PFSK-1 (cell line): ENCODE measurements around the gene SPG11.

Experiments used
- FOXP2 ChIP-seq: optimal IDR thresholded peaks from 2 replicates; pipeline ENCODE3; 2011; ENCODE audit warnings: borderline replicate concordance, control low read depth, inconsistent platforms; ENCODE audit not compliant: insufficient read depth; ENCODE audit errors: extremely low read length, extremely low read depth
- POLR2AphosphoS5 ChIP-seq: IDR thresholded peaks from 2 replicates; pipeline ENCODE4 v1.6.1; 2012; ENCODE audit warnings: low read depth, mild to moderate bottlenecking, control low read depth, low read length, moderate library complexity
- SIN3A ChIP-seq: IDR thresholded peaks from 2 replicates; pipeline ENCODE4 v1.6.1; 2012; ENCODE audit warnings: mild to moderate bottlenecking, low read length, moderate library complexity, borderline replicate concordance; ENCODE audit not compliant: insufficient read depth
- TAF1 ChIP-seq: IDR thresholded peaks from 2 replicates; pipeline ENCODE4 v1.6.1; 2012; ENCODE audit warnings: low read length, control low read depth, borderline replicate concordance; ENCODE audit not compliant: insufficient read depth
- TF ChIP-seq, protein P1 (sequence below), 2 experiments: IDR thresholded peaks; 2 replicates each; pipeline versions ENCODE4 v1.6.1 to v1.8.0; 2011 to 2012; ENCODE audit warnings: low read depth in 2 of 2, low read length in 2 of 2, control low read depth in 1 of 2, inconsistent platforms in 1 of 2, mild to moderate bottlenecking in 1 of 2, moderate library complexity in 1 of 2; ENCODE audit not compliant: insufficient read depth in 1 of 2

Gene SPG11

DNA sequence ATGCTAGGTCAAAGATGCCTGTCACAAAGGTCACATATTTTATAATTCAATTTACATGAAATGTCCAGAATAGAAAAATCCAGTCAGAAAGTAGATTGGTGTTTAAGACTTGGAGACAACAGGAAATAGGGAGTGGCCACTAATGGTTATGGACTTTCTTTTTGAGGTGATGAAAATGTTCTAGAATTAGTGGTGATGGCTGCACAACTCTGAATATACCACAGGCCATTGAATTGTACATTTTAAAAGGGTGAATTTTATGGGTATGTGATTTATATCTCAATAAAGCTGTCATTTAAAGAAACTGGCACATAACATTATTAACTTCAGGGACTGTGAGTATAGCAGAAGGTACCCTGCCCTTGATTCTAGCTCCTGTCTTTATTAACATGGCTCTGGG is 15.8 kb downstream of the SPG11 start:
- TF ChIP-seq TAF1 (no peak), FOXP2 (no peak), SIN3A (no peak), POLR2AphosphoS5 (no peak)
- TF ChIP-seq, protein P1, sequence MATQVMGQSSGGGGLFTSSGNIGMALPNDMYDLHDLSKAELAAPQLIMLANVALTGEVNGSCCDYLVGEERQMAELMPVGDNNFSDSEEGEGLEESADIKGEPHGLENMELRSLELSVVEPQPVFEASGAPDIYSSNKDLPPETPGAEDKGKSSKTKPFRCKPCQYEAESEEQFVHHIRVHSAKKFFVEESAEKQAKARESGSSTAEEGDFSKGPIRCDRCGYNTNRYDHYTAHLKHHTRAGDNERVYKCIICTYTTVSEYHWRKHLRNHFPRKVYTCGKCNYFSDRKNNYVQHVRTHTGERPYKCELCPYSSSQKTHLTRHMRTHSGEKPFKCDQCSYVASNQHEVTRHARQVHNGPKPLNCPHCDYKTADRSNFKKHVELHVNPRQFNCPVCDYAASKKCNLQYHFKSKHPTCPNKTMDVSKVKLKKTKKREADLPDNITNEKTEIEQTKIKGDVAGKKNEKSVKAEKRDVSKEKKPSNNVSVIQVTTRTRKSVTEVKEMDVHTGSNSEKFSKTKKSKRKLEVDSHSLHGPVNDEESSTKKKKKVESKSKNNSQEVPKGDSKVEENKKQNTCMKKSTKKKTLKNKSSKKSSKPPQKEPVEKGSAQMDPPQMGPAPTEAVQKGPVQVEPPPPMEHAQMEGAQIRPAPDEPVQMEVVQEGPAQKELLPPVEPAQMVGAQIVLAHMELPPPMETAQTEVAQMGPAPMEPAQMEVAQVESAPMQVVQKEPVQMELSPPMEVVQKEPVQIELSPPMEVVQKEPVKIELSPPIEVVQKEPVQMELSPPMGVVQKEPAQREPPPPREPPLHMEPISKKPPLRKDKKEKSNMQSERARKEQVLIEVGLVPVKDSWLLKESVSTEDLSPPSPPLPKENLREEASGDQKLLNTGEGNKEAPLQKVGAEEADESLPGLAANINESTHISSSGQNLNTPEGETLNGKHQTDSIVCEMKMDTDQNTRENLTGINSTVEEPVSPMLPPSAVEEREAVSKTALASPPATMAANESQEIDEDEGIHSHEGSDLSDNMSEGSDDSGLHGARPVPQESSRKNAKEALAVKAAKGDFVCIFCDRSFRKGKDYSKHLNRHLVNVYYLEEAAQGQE (IDR thresholded peaks at IDR 0.05; ENCODE audit: insufficient read depth in 1 of 2, low read depth in 2 of 2, low read length in 2 of 2), result no peak

DNA sequence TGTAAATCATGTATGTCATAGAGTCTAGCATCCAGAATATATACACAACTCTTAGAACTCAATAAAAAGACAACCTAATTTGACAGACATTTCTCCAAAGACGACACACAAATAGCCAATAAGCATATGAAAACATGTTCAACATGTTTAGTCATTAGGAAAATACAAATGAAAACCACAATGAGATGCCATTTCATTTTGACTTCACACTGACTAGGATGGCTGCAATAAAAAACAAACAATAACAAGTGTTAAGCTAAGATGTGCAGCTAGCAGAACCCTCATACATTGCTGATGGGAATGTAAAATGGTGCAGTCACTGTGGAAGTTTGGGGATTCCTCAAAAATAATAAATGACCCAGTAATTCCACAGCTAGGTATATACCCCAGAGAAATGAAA is 16.4 kb downstream of the SPG11 start:
- TF ChIP-seq FOXP2 (no peak), TAF1 (no peak), POLR2AphosphoS5 (no peak), SIN3A (no peak)
- TF ChIP-seq, protein P1 (IDR thresholded peaks at IDR 0.05; ENCODE audit: insufficient read depth in 1 of 2, low read depth in 2 of 2, low read length in 2 of 2), result no peak

DNA sequence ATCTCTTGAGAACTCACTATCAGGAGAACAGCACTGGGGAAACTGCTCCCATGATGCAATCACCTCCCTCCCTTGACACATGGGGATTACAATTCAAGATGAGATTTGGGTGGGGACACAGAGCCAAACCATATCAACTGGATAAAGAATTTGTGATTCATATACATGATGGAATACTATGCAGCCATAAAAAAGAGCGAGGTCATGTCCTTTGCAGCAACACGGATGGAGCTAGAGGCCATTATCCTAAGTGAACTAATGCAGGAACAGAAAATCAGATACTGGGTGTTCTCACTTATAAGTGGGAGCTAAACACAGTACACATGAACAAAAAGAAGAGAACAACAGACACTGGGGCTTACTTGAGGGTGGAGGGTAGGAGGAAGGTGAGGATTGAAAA is 17.0 kb downstream of the SPG11 start:
- TF ChIP-seq, protein P1 (IDR thresholded peaks at IDR 0.05; ENCODE audit: insufficient read depth in 1 of 2, low read depth in 2 of 2, low read length in 2 of 2), result no peak
- TF ChIP-seq TAF1, result no peak
- no peak for TF ChIP-seq POLR2AphosphoS5
- no peak for TF ChIP-seq FOXP2
- TF ChIP-seq SIN3A, result no peak

DNA sequence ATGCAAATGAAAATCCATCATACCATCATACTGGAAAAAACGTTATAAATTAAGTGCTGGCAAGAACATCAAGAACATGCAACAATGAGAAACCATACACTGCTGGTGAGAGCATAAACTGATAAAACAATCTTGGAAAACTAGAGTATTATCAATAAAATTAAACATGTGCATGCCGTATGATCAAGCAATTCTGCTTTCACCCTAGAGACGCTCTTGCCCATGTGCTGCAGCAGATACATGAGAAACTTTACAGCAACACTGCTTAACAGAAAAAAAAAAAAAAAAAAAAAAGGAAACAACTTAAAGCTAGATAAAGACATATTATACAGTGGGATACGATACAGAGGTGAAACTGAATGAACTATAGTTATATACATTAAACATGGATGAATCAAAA is 21.8 kb downstream of the SPG11 start:
- TF ChIP-seq TAF1, result no peak
- no peak for TF ChIP-seq FOXP2
- no peak for TF ChIP-seq SIN3A
- TF ChIP-seq POLR2AphosphoS5, result no peak
- TF ChIP-seq, protein P1 (IDR thresholded peaks at IDR 0.05; ENCODE audit: insufficient read depth in 1 of 2, low read depth in 2 of 2, low read length in 2 of 2), result no peak

DNA sequence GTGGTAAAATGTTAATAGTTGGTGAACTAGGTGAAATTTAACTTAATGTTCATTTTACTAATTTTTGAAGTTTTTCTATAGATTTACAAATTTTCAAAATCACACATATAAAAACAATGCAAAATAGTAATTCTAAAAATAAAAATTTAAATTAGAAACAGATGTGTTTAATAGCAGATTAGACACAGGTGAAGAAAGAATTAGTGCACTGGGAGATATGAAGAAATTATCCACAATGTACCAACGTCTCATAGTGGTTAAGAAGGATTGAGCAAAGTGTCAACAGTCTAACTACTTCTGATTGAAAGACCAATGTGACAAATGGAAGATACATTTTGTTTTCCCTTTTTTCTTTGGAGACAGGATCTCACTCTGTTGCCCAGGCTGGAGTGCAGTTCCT is 26.5 kb downstream of the SPG11 start:
- TF ChIP-seq POLR2AphosphoS5 (no peak), FOXP2 (no peak), SIN3A (no peak), TAF1 (no peak)
- TF ChIP-seq, protein P1 (IDR thresholded peaks at IDR 0.05; ENCODE audit: insufficient read depth in 1 of 2, low read depth in 2 of 2, low read length in 2 of 2), result no peak
